ENCODE data around the gene CRELD2.

CRELD2 gene

DNA sequence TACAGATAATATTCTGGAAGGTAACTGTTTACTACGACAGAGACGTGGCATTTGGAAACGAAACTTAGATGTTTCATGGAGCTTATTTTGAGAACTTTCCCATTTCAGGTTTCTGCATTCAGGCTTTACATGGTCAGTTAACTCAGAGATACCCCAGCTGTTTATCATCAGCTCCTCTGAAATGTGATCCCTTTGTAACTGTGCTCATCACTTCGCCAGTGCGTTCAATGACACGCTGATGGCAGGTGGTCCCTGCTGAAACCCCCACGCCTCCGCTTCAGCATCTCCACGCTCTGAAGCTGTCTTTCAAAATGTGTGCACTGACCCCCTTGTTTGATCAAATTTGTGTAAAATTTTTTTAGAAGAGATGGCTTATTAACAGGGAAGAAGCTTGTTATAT lies 30.7 kb upstream of the CRELD2 start:
- no peak for DNase-seq (ENCODE audit: low spot score)

DNA sequence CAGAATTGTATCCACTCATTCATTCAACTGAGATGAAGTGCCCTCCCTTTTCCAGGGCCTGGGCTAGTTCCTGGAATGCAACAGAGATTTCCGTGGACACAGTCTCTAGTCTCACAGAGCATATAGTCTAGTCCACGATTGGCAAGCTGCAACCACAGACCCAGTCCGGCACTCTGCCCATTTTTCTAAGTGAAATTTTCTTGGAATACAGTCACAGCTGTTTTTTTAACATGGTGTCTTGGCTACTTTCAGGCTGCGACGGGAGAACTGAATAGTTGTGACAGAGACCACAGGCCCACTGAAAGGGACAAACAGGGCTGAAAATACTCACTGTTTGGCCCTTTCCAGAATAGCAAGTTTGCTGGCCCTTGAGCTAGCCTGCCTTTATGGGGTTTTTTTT lies 29.4 kb upstream of the CRELD2 start:
- DNase-seq (ENCODE audit: low spot score): peak; percentile 50

DNA sequence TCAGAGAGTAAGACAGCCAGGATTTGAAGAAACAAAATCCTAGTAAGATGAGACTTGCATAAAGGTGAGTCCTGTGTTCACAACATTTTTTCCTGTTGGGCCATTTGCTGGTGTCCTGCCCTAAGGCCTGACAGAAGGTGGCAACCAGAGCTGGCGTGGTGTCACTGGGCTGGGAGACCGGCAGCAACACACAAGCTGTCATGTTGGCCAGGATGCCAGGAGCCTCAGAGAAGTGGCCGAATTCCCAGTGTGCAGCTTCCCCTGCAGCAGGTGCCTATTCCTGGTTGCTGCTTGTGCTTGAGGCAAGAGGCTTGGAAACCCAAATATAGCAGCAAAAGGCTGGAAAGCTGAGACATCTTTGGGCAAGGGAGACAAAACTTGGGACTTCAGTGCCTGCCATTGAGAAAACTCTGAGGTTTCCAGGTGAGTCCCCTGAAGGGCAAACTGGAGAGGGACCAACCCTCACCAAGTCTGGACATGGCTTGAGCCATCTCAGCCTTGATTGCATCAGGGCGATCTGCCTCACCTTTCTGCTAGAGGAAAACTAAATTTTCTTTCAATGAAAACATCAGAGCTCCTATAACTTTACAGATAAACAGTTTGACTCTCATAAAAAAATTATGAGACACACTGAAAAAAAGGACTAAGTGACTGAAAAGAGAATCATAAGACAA lies 26.1 kb upstream of the CRELD2 start:
- no peak for DNase-seq (ENCODE audit: low spot score)

DNA sequence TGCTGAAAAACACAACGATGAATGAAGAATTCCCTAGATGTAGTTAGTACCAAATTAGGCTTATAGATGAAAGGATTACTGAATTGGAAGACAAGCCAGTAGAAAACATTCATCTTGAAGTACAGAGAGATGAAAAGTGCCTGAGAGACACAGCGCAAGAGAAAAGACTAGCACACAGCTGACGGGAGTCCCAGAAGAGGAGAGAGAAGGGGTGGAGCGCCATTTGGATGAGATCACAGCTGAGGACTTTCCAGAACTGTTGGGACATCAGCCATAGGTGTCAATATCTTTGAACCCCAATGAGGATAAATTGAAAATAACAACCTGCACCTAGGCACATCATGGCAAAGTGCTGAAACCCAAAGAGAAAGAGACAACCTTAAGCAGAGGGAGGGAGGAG lies 25.4 kb upstream of the CRELD2 start:
- no peak for DNase-seq (ENCODE audit: low spot score)

DNA sequence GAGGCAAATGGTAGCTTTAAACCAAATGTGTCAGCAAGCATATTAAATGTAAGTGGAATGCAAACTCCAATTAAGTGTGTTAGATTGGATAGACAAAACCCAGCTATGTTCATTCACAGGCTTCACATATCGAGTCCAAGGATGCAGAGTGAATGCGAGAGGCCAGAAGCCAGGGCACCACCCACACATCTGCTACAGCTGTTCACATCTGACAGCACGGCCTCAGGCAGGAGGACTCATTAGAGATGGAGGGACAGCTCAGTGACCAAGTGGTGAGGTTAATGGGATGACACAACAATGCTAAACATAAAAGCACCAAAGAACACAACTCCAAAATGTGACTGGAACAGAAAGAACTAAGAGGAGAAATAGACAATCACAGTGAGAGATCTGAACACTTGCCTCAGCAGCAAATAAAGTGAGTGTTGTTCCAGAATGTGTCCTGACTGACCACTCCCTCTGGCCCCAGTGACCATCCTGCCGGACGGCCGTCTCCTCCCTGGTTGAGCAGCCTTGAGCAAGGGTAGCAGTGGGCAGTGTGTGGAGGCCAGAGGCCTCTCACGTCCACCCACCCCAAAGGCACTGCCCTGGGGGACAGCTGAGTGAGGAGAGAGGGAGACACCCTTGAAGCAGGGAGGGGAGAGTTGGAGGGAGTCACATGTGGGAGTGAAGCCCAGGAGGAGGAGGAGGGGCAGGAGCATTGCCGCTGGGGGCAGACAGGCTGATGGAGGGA lies 23.9 kb upstream of the CRELD2 start:
- no peak for DNase-seq (ENCODE audit: low spot score)

DNA sequence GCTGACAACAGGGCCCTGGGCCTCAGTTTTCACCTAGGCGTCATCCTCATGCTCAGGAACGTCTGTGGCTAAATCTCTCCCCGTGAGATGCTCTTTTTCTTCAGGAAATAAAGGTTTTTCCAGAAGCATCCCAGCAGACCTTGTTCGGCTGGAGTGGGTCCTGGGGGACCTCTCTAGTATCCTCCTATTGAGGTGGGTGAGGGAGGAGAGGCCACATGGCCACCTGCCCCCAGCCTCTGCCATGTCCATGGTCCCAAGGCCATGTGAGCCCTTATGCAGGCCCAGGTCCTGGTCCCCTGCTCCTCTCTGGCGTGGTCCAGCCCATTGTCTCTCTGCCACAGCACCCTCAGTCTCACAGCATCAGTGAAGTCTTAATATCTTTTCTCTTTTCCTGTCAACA lies 22.2 kb upstream of the CRELD2 start:
- no peak for DNase-seq (ENCODE audit: low spot score)

DNA sequence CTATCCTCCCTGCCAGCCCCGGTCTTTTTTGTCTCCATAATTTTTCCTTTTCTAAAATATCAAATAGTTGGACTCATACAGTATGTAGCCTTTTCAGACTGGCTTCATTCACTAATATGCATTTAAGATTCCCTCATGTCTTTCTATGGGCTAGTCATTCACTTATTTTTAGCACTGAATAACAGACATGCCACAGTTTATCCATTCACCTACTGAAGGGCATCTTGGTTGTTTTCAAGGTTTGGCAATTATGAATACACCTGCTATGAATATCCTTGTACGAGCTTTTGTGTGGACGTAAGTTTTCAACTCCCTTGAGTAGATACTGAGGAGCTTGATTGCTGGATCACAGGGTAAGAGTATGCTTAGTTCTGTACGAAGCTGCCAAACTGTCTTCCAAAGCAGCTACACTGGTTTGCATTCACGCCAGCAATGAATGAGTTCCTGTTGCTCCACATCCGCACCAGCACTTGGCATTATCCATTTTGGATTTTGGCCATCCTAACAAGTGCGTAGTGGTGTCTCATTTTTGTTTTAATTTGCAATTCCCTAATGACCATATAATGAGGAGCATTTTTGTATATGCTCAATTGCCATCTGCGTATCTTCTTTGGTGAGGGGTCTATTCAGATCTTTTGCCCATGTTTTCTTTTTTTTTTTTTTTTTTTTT lies 21.3 kb upstream of the CRELD2 start:
- DNase-seq (ENCODE audit: low spot score): no peak

DNA sequence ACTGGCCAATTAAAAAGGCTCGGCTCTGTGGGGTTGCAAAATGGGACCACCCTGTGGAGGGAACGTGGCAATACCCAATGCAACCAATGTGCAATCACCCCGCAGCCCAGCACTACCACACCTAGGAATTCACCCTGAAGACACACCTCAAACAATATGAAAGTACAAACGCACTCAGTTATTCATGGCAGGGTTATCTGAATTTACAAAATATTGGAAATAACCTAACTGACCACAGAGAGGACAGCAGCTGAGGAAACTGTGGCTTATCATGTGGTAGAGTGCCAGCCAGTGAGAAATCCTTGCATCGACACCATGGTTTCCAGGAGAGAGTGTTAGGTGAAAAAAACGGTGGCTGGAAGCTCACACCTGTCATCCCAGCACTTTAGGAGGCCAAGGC lies 18.9 kb upstream of the CRELD2 start:
- DNase-seq (ENCODE audit: low spot score): no peak

DNA sequence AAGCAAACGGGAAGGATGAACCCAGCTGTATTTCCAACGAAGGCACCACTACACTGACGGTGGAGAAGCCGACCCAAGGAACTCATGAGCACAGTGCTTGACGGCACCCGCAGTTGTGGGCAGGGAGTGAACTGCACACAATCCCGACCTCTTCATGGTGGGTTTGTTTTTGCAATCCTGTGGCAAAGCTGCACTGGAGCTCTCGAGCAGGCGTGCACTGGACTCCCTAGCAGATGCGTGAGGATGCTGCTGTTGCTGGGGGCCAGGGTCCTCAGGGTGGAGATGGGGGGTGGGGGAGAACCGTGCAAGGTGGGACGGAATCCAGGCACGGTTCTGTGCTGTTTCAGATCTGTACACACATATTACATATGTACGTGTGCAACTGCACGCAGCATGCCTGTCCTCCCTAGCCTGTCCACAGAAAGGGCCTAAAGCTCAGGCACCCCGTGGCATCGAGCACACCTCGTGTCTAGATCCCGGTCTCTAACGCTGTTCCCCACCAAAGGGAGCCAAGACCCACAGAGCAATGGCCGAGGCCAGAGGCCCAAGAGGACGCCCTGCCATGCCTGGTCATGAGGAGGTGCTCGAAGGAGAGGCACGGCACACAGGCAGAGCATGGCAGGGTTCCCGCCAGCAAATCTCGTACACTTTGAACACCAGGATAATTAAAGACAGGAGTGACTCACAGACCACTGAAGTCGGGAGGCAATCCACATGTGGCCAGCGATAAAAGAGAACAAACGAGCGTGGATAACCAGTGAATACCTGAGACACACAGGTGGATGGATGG lies 17.8 kb upstream of the CRELD2 start:
- DNase-seq (ENCODE audit: low spot score): no peak

DNA sequence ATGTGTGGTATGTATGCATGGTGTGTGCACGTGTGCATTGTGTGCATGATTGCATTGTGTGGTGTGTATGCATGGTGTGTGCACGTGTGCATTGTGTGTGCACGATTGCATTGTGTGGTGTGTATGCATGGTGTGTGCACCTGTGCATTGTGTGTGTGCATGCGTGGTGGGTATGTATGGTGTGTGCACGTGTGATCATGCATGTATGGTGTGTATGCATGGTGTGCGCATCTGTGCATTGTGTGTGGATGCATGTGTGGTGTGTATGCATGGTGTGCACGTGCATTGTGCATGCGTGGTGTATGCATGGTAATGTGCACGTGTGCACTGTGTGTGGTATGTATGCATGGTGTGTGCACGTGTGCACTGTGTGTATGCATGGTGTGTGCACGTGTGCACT lies 17.0 kb upstream of the CRELD2 start:
- no peak for DNase-seq (ENCODE audit: low spot score)

DNA sequence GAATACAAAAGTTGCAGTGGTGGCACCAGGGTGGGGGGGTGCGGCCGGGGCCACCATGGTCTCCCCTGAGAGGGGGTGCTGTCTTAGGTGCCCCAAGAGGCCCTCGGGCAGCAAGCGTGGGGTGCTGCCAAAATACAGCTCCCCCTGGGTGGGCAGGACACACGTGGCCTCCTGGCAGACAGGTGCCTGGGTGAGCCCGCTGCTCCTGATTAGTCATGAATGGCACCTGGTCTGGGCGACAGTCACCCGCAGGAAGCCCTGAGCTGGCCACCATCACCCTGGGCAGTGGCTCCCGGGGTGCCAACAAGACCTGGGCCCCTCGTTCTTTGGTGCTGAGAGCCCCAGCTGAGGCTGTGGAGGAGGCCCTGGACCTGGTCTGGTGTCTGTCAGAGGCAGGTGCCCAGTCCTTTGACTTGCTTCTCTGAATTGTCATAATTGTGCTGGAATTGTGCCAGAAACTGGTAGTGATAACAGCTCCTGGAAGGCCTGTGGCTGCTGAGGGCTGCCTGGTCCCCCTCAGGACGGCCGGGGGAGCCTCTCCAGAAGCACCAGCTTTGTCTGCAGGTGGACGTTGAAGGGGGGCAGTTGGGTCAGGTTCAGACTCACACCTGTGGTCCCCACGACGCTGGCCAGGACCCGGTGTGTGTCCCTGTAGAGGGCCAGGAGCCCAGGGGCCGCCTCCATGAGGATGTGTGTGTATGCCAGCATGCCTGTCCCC lies 15.0 kb upstream of the CRELD2 start:
- no peak for DNase-seq (ENCODE audit: low spot score)

DNA sequence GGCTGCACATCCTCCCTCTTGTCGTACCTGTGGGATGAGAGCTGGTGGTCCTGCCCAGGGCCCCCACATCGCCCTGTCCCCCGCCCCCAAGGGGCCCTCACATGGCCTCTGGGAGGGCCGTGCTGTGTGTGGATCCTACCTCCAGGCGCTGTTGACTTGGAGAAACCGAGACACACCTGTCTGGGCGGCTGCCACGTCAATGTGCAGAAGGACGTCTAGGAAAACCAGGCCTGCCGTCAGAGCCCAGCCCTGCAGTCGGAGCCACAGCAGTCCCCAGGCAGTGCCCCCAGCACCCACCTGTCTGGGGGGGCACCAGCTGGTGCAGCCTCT lies 14.4 kb upstream of the CRELD2 start:
- no peak for DNase-seq (ENCODE audit: low spot score)

DNA sequence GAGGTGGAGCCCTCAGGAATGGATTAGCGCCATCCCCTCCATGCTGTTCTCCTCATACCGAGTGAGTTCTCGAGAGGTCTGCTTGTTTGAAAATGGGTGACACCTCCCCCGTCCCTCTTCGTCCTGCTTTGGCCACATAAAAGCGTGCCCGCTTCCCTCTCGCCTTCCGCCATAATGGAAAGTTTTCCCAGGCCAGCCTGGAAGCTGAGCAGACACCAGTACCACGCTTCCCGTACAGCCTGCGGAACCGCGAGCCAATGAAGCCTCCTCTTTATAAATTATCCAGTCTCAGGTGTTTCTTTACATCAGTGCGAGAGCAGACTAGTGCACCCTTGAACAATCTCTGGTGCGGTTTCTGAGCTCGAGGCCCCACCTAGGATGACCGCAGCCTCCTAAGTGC lies 13.0 kb upstream of the CRELD2 start:
- DNase-seq (ENCODE audit: low spot score): no peak

DNA sequence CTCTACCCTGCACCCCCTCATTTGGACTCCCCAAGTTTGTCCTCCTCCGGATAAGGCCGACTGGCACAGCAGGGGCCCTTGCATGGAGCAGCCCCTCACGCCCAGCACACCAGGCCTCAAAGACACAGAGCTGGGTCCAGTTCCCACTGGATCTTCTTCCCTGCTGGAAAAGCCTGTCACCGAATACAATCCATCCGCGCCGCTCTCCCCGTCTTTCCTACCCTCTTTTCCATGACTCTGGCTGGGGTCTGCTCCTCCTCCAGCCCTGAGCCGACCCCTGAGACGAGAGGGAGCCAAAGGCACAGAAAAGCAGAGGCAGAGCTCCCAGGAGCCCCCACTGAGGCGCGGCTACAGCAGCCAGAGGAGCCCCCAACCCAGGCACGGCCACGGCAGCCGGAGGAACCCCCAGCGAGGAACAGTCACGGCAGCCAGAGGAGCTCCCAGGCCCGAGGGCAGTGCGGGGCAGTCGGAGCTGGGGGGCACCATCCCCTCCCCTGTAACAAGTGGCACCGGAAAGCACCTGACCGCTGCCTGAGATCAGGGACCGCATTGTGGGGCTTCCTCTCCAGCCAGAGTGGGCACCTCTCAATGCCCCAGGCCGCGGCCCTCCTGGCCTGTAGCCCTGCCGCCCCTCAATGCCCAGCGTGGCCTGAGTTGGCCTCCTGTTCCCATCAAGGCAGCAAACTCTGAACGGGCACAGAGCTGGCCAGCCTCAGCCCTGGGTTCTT lies 12.2 kb upstream of the CRELD2 start:
- DNase-seq (ENCODE audit: low spot score): no peak

DNA sequence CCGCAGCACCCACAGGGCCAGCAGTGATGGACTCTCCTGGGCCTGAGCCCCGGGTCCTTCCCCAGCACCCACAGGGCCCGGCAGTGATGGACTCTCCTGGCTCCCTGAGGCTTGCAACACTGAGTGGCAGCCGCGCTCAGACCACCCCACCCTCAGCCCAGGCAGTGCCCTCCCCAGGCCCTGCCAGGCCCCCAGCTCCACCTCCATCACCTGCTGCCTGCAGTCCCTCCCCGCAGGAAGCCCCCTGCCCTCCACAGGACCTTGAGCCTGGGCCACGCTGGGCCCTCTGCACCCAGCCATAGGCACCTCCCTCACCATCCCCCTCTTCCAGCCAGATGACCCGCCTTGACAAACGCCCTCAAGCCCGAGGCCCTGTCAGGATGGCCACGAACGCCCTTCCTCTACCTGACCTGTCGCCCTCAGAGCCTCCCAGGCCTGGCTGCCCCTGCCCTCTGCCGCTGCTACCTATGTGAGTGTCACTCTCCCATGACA lies 11.6 kb upstream of the CRELD2 start:
- no peak for DNase-seq (ENCODE audit: low spot score)

DNA sequence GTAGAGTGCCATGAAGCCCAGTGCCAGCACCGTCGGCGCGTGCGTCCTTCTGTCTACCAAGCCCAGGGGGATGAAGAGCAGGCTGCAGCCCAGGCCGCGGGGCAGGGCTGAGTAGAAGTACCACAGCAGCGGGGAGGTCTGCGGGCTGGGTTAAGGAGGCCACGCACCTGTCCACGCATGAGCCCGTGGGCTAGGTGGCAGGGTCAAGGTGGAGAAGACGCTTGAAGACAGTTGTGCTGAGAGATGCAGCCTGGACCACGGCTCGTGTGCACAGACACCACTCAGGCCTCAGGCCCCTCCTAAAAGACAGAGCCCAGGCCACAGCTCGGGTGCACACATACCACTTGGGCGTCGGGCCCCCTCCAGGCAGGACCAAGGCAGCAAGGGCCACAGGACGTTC lies 10.6 kb upstream of the CRELD2 start:
- DNase-seq (ENCODE audit: low spot score): no peak

DNA sequence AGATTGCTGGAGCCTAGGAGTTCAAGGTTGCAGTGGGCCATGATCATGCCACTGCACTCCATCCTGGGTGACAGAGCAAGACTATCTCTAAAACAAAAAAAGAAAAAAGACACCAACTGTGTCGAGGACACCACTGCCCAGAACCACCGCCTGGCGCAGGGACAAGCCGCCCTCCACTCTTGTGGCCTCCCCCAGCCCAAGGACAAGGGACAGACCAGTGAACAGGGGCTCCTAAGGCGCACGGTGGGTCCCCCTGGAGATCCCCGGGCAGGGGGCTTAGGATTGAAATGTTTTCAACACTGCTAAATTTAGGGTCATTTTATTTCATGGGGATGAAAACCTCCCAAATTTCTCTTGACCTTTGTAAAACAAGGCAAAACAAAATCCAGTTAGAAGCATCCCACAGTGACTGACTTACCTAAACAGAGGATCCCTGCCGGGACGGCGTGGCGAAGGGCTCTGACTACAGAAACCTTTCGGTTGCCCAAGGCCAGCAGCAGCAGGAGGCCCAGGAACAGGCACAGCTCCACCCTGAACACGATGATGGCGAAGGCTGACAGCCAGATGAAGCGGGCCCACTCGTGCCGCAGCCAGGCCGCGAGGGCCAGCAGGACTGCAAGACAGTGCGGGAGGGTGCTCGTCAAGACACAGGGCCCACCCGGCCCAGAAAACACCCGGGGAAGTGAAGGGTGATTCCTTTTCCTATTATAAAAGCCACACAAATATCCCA lies 8.8 kb upstream of the CRELD2 start:
- DNase-seq (ENCODE audit: low spot score): no peak

DNA sequence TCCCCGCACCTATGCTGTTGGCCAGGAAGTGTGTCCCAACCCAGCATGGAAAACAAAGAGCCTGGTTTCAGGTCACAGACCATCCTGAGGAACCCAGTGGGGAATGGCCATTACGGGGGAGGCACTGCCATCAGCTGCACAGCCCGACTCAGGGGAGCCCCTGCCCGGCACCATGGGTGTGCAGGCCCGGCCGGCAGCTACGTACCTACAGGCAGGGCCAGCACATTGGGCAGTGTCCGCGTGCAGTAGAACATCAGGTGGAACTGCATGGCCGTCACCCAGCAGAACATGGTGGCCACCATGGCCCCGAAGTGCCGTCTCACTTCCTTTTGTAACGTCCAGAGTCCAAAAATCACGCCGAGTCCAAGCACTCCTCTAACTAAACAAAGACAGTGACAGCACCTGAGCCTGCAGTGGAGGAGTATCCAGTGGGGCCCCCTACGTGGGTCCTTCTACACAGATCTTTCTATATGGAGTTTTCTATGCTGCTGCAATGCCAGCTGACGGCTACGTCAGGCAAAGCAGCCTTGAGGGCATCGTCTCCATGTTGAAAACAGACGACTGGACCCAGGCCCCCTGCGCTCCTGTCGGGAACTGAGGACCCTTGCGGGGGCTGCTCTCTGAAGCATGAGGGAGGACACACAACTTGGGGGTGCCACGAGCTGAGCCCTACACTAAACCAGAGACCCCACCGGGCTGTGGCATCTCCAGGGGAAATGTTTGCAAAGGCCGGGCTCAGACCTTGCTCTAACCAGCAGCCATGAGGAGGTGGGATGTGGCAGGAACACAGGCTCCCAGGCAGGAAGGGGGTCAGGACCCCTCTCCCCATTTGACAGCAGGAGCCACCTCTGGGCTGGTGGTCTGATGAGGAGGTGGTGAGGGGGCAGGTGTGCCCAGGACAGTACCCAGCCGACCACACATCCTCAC lies 7.9 kb upstream of the CRELD2 start:
- DNase-seq (ENCODE audit: low spot score): no peak

DNA sequence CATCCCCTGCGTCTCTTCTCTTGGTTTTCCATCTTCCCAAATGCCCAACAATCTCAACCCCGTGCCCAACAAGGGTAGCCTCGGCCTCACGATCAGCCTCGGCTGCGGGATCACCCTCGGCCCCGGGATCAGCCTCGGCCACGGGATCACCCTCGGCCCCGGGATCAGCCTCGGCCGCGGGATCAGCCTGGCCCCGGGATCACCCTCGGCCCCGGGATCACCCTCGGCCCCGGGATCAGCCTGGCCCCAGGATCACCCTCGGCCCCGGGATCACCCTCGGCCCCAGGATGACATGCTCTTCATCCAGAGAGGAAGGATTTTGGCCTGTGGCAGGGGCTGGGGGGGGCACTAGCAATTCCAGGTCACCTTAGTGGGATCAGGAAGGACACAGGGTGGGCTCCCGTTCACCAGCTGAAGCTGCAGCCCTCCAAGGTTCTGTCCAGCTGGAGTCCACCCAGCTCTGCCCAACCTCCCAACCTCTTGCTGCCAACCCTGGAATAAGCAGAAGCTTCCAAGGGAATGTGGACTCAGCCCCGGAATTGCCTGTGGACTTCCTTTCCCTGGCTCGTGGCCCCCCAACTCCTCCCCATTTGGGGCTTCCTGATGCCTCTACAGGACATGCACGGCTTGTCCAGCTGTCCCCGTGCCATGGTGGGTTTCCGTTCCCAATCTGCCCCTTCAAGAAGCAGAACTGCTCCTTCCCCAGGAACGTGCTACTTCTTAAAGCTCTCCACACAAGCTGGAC lies 6.4 kb upstream of the CRELD2 start:
- DNase-seq (ENCODE audit: low spot score): no peak

All from Ammon's horn (tissue), 1 donor.